Smooth muscle cell (in vitro differentiated cells): ENCODE data around the gene PRDM8. TPM values are rescaled to one million over a fixed set of nuclear protein-coding genes. Genes with fewer than 3 reads are reported as not detected.

ENCODE experiments used
- DNase-seq: peaks from one replicate; lab custom pipeline; 2025; ENCODE audit not compliant: unreplicated experiment; lab: John Stamatoyannopoulos, UW
- H2AFZ ChIP-seq: fragments of 200-600 bp; sonication (generic); 2 replicates; pipeline ENCODE4 v1.6.0; 2016; ENCODE audit warnings: antibody characterized with exemption, low read depth, mild to moderate bottlenecking
- H3F3A ChIP-seq: fragments of 200-600 bp; sonication (generic); 2 replicates; pipeline ENCODE4 v1.6.0; 2017; ENCODE audit warnings: antibody characterized with exemption, low read depth
- H3K27ac ChIP-seq: fragments of 200-600 bp; sonication (generic); 2 replicates; pipeline ENCODE4 v1.5.1; 2016; ENCODE audit warnings: low read depth, mild to moderate bottlenecking
- H3K27me3 ChIP-seq: fragments of 200-600 bp; sonication (generic); 2 replicates; pipeline ENCODE4 v1.6.1; 2016; ENCODE audit warnings: low read depth, mild to moderate bottlenecking
- H3K36me3 ChIP-seq: fragments of 200-600 bp; sonication (generic); 2 replicates; pipeline ENCODE4 v1.5.1; 2016; ENCODE audit warnings: low read depth
- H3K4me1 ChIP-seq: fragments of 200-600 bp; sonication (generic); 2 replicates; pipeline ENCODE4 v1.5.1; 2016; ENCODE audit warnings: low read depth
- H3K4me2 ChIP-seq: fragments of 200-600 bp; sonication (generic); 2 replicates; pipeline ENCODE4 v1.6.0; 2016; ENCODE audit warnings: mild to moderate bottlenecking
- H3K4me3 ChIP-seq: fragments of 200-600 bp; sonication (generic); 2 replicates; pipeline ENCODE4 v1.5.1; 2016; ENCODE audit warnings: mild to moderate bottlenecking
- H3K79me2 ChIP-seq: fragments of 200-600 bp; sonication (generic); 2 replicates; pipeline ENCODE4 v1.6.0; 2016; ENCODE audit warnings: low read depth, mild to moderate bottlenecking
- H3K9ac ChIP-seq: fragments of 200-600 bp; sonication (generic); 2 replicates; pipeline ENCODE4 v1.6.0; 2016; ENCODE audit warnings: low read depth
- H3K9me3 ChIP-seq: fragments of 200-600 bp; sonication (generic); replicated peaks from 2 replicates; pipeline ENCODE4 v1.5.1; 2016; ENCODE audit warnings: low read depth
- H4K20me1 ChIP-seq: fragments of 200-600 bp; sonication (generic); 2 replicates; pipeline ENCODE4 v1.6.0; 2016; ENCODE audit warnings: low read depth
- CTCF ChIP-seq: fragments of 200-600 bp; sonication (generic); IDR thresholded peaks from 2 replicates; pipeline ENCODE4 v1.5.1; 2017; ENCODE audit warnings: borderline replicate concordance, mild to moderate bottlenecking, antibody characterized with exemption; ENCODE audit not compliant: insufficient read depth, poor library complexity, severe bottlenecking
- WGBS: methylation state at CpG from one replicate; pipeline ENCODE4 v1.1.7; 2016; ENCODE audit warnings: low lambda C conversion rate; 5-methylcytosine and 5-hydroxymethylcytosine counted together
- polyA plus RNA-seq: library from polyadenylated mRNA; unstranded; fragments of >200 nt; fragmentation: Nextera tagmentation; extraction: Ambion mirVana; gene quantifications from 2 replicates; pipeline ENCODE4 v1.2.1, GENCODE V29; 2016
- total RNA-seq: library from RNA; depleted of rRNA; stranded (reverse); fragments of >200 nt; gene quantifications from 2 replicates; pipeline ENCODE4 v1.2.3, GENCODE V29; 2014

The PRDM8 gene
- total and polyA plus RNA-seq, 2 experiments from 2014 or later = 0.09 to 0.15 TPM

- no peak overlapping the region for H3K9ac ChIP-seq
- H4K20me1 ChIP-seq = no peaks in the 10 kb centered on the region
- no peaks in the 10 kb centered on the region for H3F3A ChIP-seq
- no peak overlapping the region for H3K27ac ChIP-seq
- H3K4me1 ChIP-seq = no peaks in the 10 kb centered on the region
- no peaks in the 10 kb centered on the region for H3K9me3 ChIP-seq
- no peak overlapping the region for H3K4me3 ChIP-seq
- no peak for TF ChIP-seq CTCF
- H3K4me2 ChIP-seq = no peak overlapping the region
- H3K27me3 ChIP-seq = peaks cover 96% of the 10 kb centered on the region
- DNase-seq = no peak
- no peaks in the 10 kb centered on the region for H3K79me2 ChIP-seq
- H3K36me3 ChIP-seq = no peaks in the 10 kb centered on the region
- no peak overlapping the region for H2AFZ ChIP-seq
Measured at GRCh38 chr4:80228460-80228859, 31.2 kb downstream of the PRDM8 start.

- H3K9ac ChIP-seq = no peak overlapping the region
- no peak overlapping the region for H3K27ac ChIP-seq
- no peaks in the 10 kb centered on the region for H4K20me1 ChIP-seq
- peaks cover 96% of the 10 kb centered on the region for H3K27me3 ChIP-seq
- no peak overlapping the region for H3K4me2 ChIP-seq
- H2AFZ ChIP-seq = no peak overlapping the region
- WGBS = 64% methylated on average over 2 of the region's 2 CpGs
- no peaks in the 10 kb centered on the region for H3F3A ChIP-seq
- no peak overlapping the region for H3K4me3 ChIP-seq
- H3K4me1 ChIP-seq = no peaks in the 10 kb centered on the region
- no peaks in the 10 kb centered on the region for H3K36me3 ChIP-seq
- no peak for TF ChIP-seq CTCF
- no peaks in the 10 kb centered on the region for H3K9me3 ChIP-seq
- no peak for DNase-seq
- H3K79me2 ChIP-seq = no peaks in the 10 kb centered on the region
Measured at GRCh38 chr4:80229128-80229527, 31.8 kb downstream of the PRDM8 start.

- Histone ChIP-seq H2AFZ (no peak overlapping the region), H3F3A (no peaks in the 10 kb centered on the region), H3K4me3 (no peak overlapping the region), H4K20me1 (no peaks in the 10 kb centered on the region), H3K27me3 (peaks cover 92% of the 10 kb centered on the region), H3K27ac (no peak overlapping the region), H3K9ac (no peak overlapping the region), H3K4me1 (no peaks in the 10 kb centered on the region), H3K4me2 (no peak overlapping the region), H3K36me3 (no peaks in the 10 kb centered on the region), H3K9me3 (no peaks in the 10 kb centered on the region), H3K79me2 (no peaks in the 10 kb centered on the region)
- TF ChIP-seq CTCF = no peak
- DNase-seq = no peak
- WGBS = 59% methylated on average over 2 of the region's 2 CpGs
Measured at GRCh38 chr4:80229590-80229989, 32.3 kb downstream of the PRDM8 start.

- no peak for DNase-seq
- no peaks in the 10 kb centered on the region for H3K79me2 ChIP-seq
- no peak overlapping the region for H3K9ac ChIP-seq
- no peaks in the 10 kb centered on the region for H3K9me3 ChIP-seq
- peaks cover 81% of the 10 kb centered on the region for H3K27me3 ChIP-seq
- 83% methylated on average over 5 of the region's 5 CpGs for WGBS
- H3F3A ChIP-seq = no peaks in the 10 kb centered on the region
- no peak overlapping the region for H3K4me2 ChIP-seq
- no peaks in the 10 kb centered on the region for H3K4me1 ChIP-seq
- TF ChIP-seq CTCF = no peak
- no peak overlapping the region for H3K27ac ChIP-seq
- no peaks in the 10 kb centered on the region for H3K36me3 ChIP-seq
- no peak overlapping the region for H3K4me3 ChIP-seq
- H2AFZ ChIP-seq = no peak overlapping the region
- H4K20me1 ChIP-seq = no peaks in the 10 kb centered on the region
Measured at GRCh38 chr4:80231180-80231579, 33.9 kb downstream of the PRDM8 start.
